NOMO-1 (cell line): ENCODE measurements around the gene STRN.

Source experiments
- DNase-seq, 2 experiments: peaks; one replicate each; lab custom pipeline; 2025; ENCODE audit not compliant: unreplicated experiment in 2 of 2; lab: John Stamatoyannopoulos, UW

The STRN gene

GRCh38 chr2:36798724-36799123 is 167.6 kb downstream of the STRN start:
- DNase-seq = no peak

- DNase-seq = no peak
These were observed 168.8 kb downstream of the STRN start for GRCh38 chr2:36797324-36798070.
